ENCODE results near the gene VCPKMT.
A peak's percentile ranks its signal among the peaks of the same experiment; 100 is the strongest.

- TF ChIP-seq, protein P1, sequence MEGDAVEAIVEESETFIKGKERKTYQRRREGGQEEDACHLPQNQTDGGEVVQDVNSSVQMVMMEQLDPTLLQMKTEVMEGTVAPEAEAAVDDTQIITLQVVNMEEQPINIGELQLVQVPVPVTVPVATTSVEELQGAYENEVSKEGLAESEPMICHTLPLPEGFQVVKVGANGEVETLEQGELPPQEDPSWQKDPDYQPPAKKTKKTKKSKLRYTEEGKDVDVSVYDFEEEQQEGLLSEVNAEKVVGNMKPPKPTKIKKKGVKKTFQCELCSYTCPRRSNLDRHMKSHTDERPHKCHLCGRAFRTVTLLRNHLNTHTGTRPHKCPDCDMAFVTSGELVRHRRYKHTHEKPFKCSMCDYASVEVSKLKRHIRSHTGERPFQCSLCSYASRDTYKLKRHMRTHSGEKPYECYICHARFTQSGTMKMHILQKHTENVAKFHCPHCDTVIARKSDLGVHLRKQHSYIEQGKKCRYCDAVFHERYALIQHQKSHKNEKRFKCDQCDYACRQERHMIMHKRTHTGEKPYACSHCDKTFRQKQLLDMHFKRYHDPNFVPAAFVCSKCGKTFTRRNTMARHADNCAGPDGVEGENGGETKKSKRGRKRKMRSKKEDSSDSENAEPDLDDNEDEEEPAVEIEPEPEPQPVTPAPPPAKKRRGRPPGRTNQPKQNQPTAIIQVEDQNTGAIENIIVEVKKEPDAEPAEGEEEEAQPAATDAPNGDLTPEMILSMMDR (IDR thresholded peaks at IDR 0.05): no peak
- peak in 1 of 2 donors; percentile 36 for TF ChIP-seq POLR2A (IDR thresholded peaks at IDR 0.05)
These were observed at the start of gene VCPKMT for GRCh38 chr14:50116181-50116956.
